NCI-H1092 treated with DMSO at 0.1 percent for 48 hours (cell line): ENCODE results near the gene CFAP119.
A peak's percentile ranks its signal among the peaks of the same experiment; 100 is the strongest.

Source experiments
- DNase-seq: peaks from one replicate; lab custom pipeline; 2025; lab: John Stamatoyannopoulos, UW

The CFAP119 gene

DNA sequence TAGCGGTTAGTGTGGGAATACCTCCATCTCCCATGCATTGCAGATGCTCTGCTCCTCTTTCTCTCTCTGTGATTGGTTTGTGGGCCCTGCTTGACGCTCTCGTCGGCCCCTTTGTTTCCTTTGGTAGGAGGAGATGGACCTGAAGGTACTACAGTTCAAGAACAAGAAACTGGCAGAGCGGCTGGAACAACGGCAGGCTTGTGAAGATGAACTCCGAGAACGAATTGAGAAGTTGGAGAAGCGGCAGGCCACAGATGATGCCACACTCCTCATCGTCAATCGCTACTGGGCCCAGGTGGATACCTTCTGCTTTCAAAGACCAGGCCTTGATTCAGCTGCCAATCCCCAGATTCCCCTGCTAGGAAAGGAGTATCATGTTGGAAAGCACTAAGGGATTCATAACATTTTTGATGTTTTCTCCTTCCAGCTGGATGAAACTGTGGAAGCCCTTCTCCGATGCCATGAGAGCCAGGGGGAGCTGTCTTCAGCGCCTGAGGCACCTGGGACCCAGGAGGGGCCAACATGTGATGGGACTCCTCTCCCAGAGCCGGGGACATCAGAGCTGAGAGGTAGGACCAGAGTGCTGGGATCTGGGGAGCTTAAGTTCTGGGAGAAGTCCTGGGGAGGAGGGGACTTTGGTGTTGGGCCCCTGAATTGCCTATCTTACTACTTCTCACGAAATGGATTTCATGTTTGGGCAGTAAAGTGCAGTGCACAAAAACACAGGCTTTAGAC is 1.3 kb upstream of the CFAP119 start:
- no peak for DNase-seq

DNA sequence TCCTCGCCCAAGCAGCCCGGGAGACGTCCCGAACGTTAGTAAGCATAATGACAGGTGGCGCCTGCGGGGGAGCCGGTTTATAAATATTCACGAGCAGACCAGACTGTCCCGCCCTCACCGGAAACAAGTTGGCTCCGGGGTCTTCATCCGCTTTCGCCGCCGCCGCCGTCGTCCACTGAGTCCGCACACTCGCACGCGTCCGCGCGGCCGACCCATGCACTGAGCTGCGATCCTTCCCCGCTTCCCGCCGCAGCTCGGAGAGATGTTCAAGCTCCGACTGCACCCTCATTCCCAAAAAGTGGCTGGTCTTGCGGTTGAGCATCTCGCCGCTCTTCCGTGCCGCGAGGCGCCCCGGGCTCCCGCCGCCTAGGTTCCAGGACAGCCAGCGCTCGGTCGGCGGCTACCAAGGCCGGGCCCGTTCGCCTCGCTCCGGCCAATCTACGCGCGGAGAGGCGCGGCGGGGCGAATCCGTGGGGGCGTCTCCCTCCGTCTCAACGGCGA is 385 bp downstream of the CFAP119 start:
- peak; percentile 37 for DNase-seq

DNA sequence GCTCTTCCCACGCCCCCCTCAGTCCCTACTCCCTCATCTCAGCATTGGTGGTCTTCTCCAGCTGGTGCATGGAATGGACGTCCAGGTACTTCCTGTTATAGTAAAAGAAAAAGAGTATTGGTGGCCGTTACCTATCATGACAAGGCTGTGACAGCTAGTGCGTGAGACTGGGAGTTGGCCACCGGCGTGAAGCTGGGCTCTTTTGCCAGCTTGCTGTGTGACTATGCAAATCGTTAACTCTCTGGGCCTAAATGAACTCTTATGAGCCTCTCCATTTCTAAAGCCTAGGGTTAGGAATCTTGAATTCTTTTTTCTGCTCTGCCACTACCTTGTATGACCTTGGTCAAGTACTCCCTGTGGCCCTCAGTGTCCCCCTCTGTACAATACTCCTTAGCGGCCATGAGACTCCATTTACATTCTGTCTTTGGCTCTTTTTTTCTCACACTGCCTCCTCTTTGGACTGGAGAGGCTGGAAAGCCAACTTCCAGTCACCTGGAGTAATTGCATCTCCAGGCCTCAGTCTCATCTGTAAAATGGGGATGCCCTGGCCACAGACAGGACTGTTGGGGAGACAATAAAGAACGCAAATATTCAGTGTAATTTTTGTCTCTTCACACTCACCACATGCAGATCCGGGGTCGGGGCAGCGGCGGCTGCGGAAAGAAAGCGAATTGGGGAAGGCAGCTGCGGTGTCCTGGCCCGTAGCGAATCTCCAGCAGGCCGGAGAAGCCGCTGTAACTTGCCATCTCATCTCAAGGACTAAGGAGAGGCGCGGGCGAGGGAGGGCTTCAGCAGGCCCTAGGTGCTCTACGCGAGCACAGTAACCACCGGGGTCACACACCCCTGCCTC is 1.1 kb downstream of the CFAP119 start:
- DNase-seq, result no peak

DNA sequence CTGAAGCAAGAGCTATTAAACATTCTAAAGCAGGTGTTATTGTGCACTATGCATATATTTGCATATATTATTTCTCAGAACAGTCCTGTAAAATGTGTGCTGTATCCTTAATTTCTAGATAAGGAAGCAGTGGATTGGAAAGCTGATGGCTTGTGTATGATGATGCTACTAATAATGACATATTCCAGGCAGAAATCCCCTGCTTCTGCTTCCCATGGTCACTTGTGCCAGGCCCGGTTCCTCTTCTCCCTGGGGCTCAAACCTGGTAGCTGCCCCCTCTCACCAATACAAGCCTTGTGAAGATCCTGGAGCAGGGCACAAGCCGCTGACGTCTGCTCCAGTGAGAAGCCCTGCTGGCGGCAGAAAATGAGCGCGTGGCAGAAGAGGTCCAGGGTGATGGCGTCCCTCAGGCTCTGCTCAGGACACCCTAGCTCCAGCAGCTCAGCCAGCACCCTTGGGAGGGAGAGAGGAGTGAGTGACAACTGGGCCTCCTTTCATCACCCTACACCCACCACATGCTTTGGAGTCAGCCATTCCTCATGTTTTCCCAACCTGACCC is 1.8 kb downstream of the CFAP119 start:
- no peak for DNase-seq

DNA sequence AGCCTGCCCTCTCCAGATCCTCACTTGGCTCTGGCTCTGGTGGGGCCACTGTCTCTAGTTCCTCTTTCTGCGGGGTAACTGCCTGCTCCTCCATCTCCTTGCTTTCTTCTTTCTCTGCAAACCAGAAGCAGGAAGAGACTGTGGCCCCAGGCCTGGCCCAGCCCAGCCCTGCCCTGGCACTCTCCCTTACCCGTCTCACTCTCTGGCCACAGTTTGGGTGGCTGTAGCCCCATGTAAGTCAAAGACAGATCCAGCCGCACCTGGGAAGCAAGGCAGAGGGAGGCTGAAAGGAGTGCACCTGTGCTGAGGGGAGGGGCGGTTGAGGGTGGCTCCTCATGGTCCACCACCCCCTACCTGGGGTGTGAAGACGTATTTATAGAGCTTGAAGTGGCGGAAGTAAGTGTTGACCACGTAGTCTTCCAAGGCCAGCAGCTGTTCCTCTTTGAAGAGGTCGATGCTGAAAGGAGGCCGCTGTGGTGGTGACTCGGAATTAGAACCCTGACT is 2.8 kb downstream of the CFAP119 start:
- no peak for DNase-seq

DNA sequence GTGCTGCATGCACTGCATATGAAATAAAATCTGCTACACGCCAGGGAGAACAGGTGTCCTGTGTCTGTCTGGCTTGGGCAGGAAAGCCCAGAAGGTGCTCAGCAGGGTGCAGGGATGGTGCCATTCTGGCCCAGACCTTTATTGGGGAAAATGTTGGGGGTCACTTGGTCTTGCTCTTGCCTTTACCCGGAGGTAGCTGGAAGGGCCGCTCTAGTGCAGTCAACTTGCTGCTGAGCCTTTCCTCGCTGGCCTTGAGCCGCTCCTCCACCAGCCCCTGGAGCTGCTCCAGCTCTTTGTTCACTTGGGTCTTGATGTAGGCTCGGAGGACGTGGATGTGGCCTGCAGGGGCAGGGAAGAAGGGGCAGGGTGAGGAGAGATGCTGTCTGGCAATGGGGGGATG is 4.5 kb downstream of the CFAP119 start:
- DNase-seq, result no peak

DNA sequence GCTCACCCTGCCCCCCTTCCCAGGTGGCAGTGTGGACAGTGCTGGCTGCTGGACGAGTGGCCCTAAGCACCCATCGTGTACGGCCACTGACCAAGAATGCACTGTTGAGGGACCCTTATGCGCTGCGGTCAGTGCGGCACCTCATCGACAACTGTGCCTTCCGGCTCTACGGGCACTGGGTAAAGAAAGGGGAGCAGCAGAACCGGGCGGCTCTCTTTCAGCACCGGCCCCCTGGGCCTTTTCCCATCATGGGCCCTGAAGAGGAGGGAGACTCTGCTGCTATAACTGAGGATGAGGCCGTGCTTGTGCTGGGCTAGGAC is 5.1 kb downstream of the CFAP119 start:
- no peak for DNase-seq

DNA sequence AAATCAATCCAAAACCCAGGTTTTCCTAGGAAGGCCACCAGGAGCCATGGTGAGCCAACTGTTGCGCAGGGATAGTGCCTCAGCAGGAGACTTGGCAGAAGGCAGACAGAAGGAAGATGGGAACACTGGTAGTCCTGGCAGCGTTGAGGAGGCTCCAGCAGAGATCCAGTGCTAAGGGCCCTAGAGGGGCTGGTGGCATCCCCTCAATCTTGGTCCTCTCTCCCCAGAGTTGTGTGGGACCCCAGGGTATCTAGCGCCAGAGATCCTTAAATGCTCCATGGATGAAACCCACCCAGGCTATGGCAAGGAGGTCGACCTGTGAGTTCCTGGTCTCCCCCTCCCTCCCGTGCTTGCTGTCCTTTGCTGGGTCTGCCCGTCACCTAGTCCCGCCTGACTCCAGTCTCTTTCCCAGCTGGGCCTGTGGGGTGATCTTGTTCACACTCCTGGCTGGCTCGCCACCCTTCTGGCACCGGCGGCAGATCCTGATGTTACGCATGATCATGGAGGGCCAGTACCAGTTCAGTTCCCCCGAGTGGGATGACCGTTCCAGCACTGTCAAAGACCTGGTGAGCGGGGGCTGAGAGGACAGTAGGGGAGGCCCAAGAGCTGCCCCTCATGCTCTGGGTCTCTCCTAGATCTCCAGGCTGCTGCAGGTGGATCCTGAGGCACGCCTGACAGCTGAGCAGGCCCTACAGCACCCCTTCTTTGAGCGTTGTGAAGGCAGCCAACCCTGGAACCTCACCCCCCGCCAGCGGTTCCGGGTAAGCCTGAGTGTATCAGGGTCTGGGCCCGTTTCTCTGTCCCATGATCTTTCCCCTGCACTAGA is 5.7 kb downstream of the CFAP119 start:
- DNase-seq, result no peak

DNA sequence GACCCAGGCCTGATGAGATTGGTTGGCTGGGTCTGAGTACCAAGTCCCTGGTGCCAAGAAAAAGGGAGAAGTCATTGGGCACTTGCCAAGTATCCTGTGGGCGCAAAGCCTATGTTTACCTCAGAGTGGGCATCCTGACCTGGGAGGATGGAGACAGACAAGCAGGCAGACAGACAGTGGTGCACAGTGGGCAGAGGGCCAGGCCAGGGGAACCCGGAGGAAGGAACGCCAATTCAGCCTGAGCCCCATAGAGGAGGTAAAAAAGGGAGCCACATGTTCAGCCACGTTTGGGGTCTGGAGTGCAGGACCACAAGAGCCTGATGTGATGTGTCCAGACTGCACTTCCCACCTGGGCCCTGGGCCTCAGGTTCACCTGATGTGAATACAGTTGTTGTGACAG is 8.3 kb downstream of the CFAP119 start:
- DNase-seq, result no peak

DNA sequence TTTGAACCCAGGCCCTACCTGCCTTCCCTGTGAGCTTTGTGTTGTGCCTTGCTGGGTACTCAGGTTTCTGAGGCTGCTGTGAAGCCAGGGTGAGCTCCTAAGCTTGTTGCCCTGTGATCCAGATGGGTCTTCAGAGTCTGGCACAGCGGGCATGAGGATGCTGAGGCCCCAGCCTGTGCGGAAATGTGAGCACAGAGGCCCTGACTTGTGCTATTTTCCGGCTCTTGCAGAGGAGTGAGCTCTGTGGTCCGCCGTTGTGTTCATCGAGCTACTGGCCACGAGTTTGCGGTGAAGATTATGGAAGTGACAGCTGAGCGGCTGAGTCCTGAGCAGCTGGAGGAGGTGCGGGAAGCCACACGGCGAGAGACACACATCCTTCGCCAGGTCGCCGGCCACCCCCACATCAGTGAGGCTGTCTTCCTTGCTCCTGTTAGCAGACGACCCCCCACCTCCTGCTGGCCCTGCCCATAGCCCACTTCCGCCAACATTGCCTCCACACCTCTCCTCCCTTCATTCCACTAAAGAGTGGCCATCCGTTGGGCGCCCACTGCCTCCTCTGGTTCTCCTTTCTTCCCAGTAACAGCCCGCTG is 10.9 kb downstream of the CFAP119 start:
- no peak for DNase-seq

DNA sequence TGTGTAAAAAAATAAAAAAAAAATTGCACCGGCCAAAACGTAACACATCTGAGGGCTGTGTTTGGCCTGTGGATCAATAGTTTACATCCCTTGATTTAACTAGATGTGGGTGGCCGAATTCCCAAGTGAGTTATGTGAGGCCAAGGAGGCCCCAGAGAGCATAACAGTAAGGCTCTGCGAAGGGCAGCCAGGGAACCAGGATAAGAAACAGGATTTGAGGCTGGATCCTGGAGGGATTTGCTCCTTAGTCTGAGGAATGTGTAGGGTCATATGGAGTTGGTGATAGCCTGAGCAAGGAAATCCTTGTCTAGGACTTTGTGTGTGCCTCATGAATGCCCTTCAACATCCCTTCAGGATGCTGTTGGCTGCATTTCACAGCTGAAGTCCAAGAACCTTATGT is 11.7 kb downstream of the CFAP119 start:
- no peak for DNase-seq

DNA sequence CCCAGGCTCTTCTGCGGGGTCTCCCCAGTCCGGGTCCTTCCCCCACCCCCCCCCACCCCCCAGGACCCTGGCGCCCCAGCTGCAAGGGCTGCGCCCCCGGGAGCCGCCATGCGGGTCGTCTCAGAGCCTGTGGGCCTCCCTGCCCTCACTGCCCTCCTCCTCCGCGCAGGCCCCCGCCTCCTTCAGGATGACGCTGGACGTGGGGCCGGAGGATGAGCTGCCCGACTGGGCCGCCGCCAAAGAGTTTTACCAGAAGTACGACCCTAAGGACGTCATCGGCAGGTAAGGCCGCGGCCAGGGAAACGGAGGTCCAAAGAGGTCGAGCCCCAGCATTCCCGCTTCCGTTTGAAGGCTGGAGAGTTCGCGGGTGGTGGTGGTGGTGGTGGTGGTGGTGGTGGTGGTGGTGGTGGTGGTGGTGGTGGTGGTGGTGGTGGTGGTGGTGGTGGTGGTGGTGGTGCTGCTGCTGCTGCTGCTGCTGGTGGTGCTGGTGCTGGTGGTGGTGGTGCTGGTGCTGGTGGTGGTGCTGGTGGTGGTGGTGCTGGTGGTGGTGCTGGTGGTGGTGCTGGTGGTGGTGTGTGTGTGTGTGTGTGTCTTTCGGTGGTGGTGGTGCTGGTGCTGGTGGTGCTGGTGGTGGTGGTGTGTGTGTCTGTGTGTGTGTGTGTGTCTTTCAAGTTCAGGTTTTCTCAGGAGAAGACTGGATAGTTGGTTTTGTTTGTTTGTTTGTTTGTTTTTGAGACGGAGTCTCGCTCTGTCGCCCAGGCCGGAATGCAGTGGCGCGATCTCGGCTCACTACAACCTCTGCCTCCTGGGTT is 13.0 kb downstream of the CFAP119 start:
- DNase-seq, result no peak

DNA sequence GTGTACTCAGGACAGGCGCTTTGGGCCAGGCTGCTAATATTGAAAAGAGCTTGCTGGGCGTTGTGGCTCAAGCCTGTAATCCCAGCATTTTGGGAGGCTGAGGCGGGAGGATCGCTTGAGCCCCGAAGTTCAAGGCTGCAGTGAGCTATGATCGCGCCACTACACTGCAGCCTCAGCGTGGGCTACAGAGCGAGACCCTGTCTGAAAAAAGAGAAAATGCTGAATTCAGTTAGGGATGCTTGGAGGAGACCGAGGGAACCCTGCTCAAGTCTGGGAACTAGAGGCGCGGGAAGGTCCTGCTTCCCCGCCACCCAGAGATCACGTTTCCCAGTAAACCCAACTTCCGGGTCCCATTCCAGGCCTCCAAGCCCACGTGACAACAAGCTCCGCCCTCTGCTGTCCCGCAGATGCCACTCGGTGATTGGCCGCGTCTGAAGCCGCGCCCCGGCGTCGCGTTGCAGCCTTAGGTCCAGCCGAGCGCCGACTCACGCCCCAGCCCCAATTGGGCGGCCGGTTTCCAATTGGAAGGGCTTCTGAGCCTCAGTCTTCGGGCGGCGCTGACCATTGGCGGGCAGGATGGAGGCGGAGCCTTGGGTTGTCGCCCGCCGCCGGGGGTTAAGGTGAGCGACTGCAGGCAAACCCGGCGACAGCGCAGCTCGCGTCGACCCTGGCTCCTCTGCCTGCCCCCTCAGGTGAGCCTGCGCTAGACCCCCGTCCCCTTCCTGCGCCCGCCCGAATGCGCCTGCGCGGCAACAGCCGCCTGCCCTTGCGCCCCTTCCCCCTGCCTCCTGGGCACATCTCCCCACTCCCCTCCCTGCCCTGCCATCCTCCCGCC is 13.8 kb downstream of the CFAP119 start, which contains the start of gene PHKG2:
Gene PHKG2, plus strand, starts transcription at position 627 of the 835 bp plus-strand sequence. CDS start 396 bp downstream, outside the sequence.
- DNase-seq, result peak; percentile 97

DNA sequence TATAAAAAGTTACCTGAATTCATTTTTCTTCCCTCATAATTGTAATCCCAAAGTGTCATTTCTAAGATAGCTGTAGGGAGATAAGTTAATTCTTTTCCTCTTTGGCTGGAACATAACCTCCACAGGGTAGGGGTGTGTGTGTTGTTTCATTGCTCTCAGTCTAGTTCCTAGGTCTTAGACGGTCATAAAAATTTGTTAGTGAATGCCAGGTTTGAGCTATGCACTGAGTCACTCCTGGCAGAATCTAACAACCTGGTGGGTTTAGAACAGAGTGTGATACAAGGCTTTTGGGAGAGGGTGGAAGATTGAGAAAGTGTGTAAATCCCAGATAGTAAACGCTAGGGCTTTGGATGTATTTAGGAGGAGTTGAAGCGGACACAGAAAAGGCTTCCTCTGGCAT is 14.5 kb downstream of the CFAP119 start:
- no peak for DNase-seq

DNA sequence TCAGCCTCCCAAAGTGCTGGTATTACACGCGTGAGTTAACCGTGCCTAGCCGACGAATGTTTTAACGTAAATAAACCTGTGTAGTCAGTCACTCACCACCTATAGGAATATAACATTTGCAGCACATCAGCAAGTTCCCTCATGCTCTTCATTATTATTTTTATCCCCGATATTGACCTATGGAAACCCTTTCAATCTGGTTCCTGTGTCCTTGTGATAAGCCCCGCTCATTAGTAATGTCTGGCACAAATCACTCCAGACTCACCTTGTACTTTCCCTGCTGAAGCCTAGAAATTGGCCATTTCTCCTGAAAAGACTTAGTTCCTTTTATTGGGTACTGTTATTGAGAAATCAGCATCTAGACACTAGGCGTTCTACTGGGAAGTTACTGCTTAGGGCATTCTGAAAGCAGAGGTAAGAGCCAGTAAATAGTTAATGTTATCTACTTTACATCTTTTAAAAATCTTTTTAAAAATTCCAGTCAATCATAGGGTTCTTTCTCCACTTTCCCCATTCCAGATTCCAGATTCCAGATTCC is 15.2 kb downstream of the CFAP119 start:
- DNase-seq, result no peak

DNA sequence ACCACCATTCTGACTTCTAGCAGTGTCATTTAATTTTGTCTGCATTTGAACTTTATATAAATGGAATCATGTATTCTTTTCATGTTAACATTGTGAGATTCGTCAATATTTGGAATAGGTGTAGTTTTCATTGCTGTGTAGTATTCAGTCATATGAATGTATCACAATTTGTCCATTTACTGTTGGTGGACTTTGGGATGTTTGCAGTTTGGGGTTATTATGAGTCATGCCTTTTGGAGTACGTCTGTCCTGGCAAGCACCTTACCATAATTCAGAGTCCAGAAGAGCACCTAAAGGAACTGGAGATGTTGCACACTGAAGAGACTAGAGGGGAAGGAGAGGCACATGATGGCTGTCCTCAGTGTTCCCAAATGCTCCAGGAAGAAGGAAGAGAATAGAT is 16.8 kb downstream of the CFAP119 start:
- DNase-seq, result no peak

DNA sequence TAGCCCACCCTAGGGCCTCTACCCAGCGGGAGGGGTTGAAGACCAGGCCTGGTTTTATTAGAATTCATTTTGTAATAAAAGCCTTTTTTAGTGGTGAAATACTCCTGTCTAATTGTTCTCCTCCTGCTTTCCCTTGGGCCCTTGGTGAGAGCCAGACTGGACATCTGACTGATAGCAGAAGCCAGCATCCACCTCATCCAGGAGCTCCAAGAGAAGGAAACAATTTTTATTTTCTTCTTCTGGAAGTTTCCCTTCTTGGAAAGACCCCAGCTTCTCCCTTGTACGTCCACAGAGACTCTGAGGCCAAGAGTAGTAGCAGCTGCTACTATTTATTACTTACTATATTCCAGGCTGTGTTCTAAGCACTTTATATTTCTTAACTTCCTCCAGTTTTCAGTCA is 17.7 kb downstream of the CFAP119 start:
- no peak for DNase-seq

DNA sequence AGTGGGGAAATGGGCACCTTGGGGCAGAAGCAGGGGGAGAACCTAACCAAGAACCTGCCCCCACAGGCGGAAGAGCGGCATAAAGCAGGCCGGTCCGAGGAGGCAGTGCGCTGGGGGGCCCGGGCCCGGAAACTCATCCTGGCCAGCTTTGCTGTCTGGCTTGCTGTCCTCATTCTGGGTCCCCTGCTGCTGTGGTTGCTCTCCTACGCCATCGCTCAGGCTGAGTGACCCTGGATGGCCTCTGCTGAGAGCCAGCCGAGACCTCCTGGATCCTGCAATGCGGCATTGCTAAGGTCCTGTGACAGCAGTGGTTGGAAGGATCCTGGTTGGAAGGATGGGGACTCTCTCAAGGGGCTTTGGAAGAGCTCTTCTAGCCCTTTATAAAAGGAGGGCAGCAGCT is 18.1 kb downstream of the CFAP119 start:
- DNase-seq, result no peak

DNA sequence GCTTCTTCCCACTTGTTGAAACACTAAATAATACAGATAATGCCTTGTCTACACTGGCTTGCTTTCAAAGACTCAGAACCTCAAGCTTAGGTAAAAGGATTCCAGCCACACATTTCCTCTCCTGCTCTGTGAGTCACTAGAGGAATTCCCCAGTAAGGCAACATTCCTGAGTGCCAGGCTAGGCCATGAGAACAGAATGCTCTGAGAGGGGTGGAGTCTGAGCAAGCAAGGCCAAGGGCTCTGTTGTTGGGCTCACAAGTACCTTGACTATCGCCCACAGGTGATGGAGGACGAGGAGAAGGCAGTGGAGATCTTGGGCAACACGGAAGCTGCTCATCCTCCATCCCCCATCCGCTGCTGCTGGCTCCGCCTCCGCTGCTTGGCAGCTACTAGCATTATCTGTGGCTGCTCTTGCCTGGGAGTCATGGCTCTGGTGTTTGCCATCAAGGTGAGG is 20.4 kb downstream of the CFAP119 start:
- no peak for DNase-seq
